ENCODE data around the gene C17orf78. TPM values are rescaled to one million over a fixed set of nuclear protein-coding genes. Genes with fewer than 3 reads are reported as not detected.
"Not testable (repeated sequence)": the region's sequence is repeated elsewhere in the genome, so short reads cannot be mapped to it uniquely, and the experiment has no call there.

The C17orf78 gene
- total and polyA plus RNA-seq, 9 donors = 0.16 to 0.88 (median 0.29) TPM; not detected in 6

DNA sequence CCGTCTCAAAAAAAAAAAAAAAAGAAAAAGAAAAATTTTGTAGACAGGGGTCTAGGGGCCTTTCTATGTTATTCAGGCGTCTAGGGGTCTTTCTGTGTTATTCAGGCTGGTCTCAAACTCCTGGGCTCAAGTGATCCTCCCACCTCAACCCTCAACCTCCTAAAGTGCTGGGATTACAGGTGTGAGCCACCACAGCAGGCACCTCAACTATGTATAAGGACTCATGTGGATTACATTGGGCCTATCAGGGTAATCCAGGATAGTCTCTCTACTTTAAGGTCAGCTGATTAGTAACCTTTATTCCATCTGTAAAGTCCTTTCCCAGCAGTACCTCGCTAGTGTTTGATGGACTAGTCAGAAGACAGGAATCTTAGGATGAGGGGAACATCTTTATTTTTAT is 53.3 kb downstream of the C17orf78 start:
- WGBS (ENCODE audit: insufficient coverage) = no CpG with 5 or more reads among the region's 3 CpGs
- no peak overlapping the region for H3K27ac ChIP-seq (ENCODE audit: low read length)
- H3K9me3 ChIP-seq (replicated peaks; ENCODE audit: control insufficient read depth, low read depth, low read length) = no peaks in the 10 kb centered on the region
- DNase-seq = no peak
- no peaks in the 10 kb centered on the region for H3K4me1 ChIP-seq (ENCODE audit: control insufficient read depth, insufficient read depth, low read length)
- no peak overlapping the region for H3K4me3 ChIP-seq (ENCODE audit: low read length)
- no peaks in the 10 kb centered on the region for H3K27me3 ChIP-seq (ENCODE audit: control insufficient read depth, insufficient read depth, low read length)
- H3K36me3 ChIP-seq (ENCODE audit: control insufficient read depth, insufficient read depth, low read length) = peaks cover 33% of the 10 kb centered on the region

DNA sequence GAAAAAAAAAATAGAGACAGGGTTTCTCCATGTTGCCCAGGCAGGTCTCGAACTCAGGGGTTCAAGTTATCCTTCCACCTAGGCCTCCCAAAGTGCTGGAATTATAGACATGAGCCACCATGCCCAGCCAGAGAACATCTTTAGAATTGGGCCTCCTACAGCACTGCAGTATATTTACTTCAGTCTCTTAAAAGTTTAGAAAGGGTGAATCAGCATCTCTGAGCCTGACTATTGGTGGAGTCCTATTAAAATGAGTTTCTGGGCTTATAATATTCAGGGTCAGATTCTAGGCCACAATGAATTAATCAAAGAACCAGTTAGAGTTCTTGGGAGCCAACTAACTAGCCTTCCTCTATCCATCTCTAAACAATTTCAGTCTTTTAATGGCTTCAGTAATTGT is 53.7 kb downstream of the C17orf78 start:
- Histone ChIP-seq H3K36me3 (ENCODE audit: control insufficient read depth, insufficient read depth, low read length) (peaks cover 30% of the 10 kb centered on the region), H3K4me1 (ENCODE audit: control insufficient read depth, insufficient read depth, low read length) (no peaks in the 10 kb centered on the region), H3K27me3 (ENCODE audit: control insufficient read depth, insufficient read depth, low read length) (no peaks in the 10 kb centered on the region), H3K27ac (ENCODE audit: low read length) (no peak overlapping the region), H3K4me3 (ENCODE audit: low read length) (no peak overlapping the region), H3K9me3 (replicated peaks; ENCODE audit: control insufficient read depth, low read depth, low read length) (no peaks in the 10 kb centered on the region)
- DNase-seq = no peak
- no CpG with 5 or more reads among the region's 1 CpG for WGBS (ENCODE audit: insufficient coverage)

DNA sequence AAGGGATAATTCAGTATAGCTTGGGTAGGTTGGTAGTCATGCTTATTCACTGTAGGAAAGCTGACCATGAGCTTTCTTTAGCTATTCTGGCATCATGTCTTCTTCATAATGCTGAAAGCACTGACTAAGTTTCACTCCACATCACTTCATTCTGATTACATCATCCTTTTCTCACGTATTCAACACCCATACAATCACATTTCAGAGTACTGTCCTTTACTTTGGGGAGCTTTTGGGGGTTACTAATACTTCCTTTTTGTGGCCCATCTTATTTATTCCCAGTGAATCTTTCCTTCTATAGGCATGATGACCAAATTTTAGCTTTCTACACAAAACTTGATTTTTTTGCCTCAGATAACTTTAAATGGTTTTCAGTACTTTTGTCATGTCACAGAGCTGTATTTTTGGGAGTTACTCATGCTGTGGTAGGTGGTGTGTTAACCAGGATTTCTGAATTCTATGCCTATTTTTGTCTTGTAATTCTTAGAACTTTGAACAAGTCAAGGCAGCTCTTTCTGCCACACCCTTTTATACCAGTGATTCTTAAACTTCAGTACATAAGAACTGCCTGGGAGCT is 54.4 kb downstream of the C17orf78 start:
- no peak overlapping the region for H3K27ac ChIP-seq (ENCODE audit: low read length)
- WGBS (ENCODE audit: insufficient coverage) = no CpG with 5 or more reads among the region's 1 CpG
- peaks cover 23% of the 10 kb centered on the region for H3K36me3 ChIP-seq (ENCODE audit: control insufficient read depth, insufficient read depth, low read length)
- DNase-seq = no peak
- H3K27me3 ChIP-seq (ENCODE audit: control insufficient read depth, insufficient read depth, low read length) = no peaks in the 10 kb centered on the region
- no peaks in the 10 kb centered on the region for H3K4me1 ChIP-seq (ENCODE audit: control insufficient read depth, insufficient read depth, low read length)
- no peaks in the 10 kb centered on the region for H3K9me3 ChIP-seq (replicated peaks; ENCODE audit: control insufficient read depth, low read depth, low read length)
- no peak overlapping the region for H3K4me3 ChIP-seq (ENCODE audit: low read length)

DNA sequence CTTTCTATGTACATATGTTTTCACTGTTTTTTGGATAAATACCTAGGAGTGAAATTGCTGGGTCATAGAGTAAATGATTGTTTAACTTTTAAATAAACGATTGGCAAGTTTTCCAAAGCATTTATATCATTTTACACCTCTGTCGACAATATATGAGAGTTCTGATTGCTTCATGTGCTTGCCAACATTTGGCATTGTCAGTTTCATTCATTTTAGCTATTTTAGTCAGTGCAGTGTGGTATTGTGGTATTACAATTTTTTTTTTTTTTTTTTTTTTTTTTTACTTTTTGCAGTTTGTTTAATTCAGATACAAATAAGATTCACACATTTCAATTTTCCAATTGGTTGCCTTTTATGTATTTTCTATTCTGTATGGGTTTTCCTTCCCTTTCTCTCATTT is 56.9 kb downstream of the C17orf78 start:
- Histone ChIP-seq H3K27me3 (ENCODE audit: control insufficient read depth, insufficient read depth, low read length) (no peaks in the 10 kb centered on the region), H3K9me3 (replicated peaks; ENCODE audit: control insufficient read depth, low read depth, low read length) (no peaks in the 10 kb centered on the region), H3K4me1 (ENCODE audit: control insufficient read depth, insufficient read depth, low read length) (no peaks in the 10 kb centered on the region), H3K27ac (ENCODE audit: low read length) (no peak overlapping the region), H3K4me3 (ENCODE audit: low read length) (no peak overlapping the region), H3K36me3 (ENCODE audit: control insufficient read depth, insufficient read depth, low read length) (peaks cover 14% of the 10 kb centered on the region)
- no peak for DNase-seq
- no CpG with 5 or more reads among the region's 2 CpGs for WGBS (ENCODE audit: insufficient coverage)

DNA sequence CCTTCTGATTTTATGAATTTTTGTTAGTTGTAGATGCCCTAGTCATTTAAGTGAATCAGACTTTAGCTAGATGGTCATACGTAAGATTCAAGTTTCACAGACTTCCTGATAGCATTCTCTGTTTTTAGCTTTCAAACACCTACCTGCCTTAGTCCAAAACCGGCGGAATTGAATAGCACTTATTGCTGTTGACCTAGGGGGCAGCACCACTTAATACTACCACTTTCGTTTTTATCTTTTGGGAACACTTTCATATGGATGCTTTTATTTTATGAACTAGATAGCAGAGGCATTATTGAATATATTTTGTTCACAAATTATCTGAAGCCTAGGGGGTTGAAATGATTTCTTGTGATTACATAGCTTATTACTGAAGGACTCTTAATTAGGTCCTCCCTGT is 62.4 kb downstream of the C17orf78 start:
- Histone ChIP-seq H3K27me3 (ENCODE audit: control insufficient read depth, insufficient read depth, low read length) (no peaks in the 10 kb centered on the region), H3K4me1 (ENCODE audit: control insufficient read depth, insufficient read depth, low read length) (no peaks in the 10 kb centered on the region), H3K9me3 (replicated peaks; ENCODE audit: control insufficient read depth, low read depth, low read length) (no peaks in the 10 kb centered on the region), H3K27ac (ENCODE audit: low read length) (no peak overlapping the region), H3K36me3 (ENCODE audit: control insufficient read depth, insufficient read depth, low read length) (peaks cover 35% of the 10 kb centered on the region), H3K4me3 (ENCODE audit: low read length) (no peak overlapping the region)
- WGBS (ENCODE audit: insufficient coverage) = no CpG with 5 or more reads among the region's 4 CpGs
- DNase-seq = no peak

DNA sequence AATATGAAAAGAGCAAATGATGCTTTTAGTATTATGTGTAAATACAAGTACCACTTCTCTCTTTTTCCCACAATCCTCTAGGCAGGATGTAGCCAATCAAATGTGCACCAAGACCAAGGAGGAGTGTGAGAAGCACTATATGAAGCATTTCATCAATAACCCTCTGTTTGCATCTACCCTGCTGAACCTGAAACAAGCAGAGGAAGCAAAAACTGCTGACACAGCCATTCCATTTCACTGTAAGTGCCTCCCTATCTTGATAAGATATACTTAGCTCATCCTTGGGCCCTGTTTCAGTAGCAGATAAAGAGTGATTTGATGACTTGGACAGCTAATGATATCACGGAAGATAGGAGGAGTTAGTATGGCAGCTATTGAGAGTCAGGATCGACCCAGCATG is 64.6 kb downstream of the C17orf78 start:
- WGBS (ENCODE audit: insufficient coverage) = 100% methylated on average over 2 of the region's 2 CpGs
- no peak for DNase-seq
- H3K9me3 ChIP-seq (replicated peaks; ENCODE audit: control insufficient read depth, low read depth, low read length) = no peaks in the 10 kb centered on the region
- H3K36me3 ChIP-seq (ENCODE audit: control insufficient read depth, insufficient read depth, low read length) = peaks cover 39% of the 10 kb centered on the region
- no peaks in the 10 kb centered on the region for H3K27me3 ChIP-seq (ENCODE audit: control insufficient read depth, insufficient read depth, low read length)
- H3K4me3 ChIP-seq (ENCODE audit: low read length) = no peak overlapping the region
- H3K4me1 ChIP-seq (ENCODE audit: control insufficient read depth, insufficient read depth, low read length) = no peaks in the 10 kb centered on the region
- H3K27ac ChIP-seq (ENCODE audit: low read length) = no peak overlapping the region

DNA sequence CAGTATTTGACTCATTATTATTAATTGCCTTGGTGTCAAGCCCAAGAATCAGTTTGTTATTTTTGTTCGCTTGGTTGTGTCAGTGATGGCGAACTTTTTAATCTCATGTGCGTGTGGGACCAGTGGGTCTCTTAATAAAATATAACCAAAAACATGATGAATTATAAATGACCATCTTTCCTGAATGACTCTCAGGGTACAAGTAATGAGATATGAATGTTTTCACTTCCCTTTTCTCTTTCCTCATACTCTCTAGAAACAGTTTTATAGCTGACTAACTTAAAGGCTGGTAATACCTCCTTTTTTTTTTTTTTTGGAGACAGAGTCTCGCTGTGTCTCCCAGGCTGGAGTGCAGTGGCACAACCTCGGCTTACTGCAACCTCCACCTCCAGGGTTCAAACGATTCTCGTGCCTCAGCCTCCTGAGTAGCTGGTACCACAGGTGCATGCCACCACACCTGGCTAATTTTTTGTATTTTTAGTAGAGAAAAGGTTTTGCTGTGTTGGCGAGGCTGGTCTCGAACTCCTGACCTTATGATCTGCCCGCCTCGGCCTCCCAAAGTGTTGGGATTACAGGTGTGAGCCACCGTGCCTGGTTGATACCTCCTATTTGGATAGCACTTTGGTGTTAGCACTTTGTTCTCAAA is 65.7 kb downstream of the C17orf78 start:
- not testable (repeated sequence) for H3K27me3 ChIP-seq (ENCODE audit: control insufficient read depth, insufficient read depth, low read length); H3K27ac ChIP-seq (ENCODE audit: low read length); H3K4me1 ChIP-seq (ENCODE audit: control insufficient read depth, insufficient read depth, low read length); H3K9me3 ChIP-seq (replicated peaks; ENCODE audit: control insufficient read depth, low read depth, low read length); DNase-seq; H3K4me3 ChIP-seq (ENCODE audit: low read length)
- peaks cover 39% of the 10 kb centered on the region for H3K36me3 ChIP-seq (ENCODE audit: control insufficient read depth, insufficient read depth, low read length)
- 100% methylated on average over 5 of the region's 12 CpGs for WGBS (ENCODE audit: insufficient coverage)

Other genes with a start within 250 kb of the C17orf78 start
- 26.8 TPM for gene ACACA, start 30.9 kb downstream of the C17orf78 start, total RNA-seq
- gene ACACA, start 30.9 kb downstream of the C17orf78 start, polyA plus RNA-seq (ENCODE audit: insufficient read depth in 1 of 8, insufficient read length in 8 of 8, low replicate concordance in 1 of 8) = 10 to 100 TPM; 18.1 to 38.0 (median 23.9) TPM
- gene TADA2A, start 30.9 kb downstream of the C17orf78 start, total RNA-seq = 20.4 TPM
- gene TADA2A, start 30.9 kb downstream of the C17orf78 start, polyA plus RNA-seq (ENCODE audit: insufficient read depth in 1 of 8, insufficient read length in 8 of 8, low replicate concordance in 1 of 8) = 10 to 100 TPM; 16.2 to 20.7 (median 18.8) TPM
- gene DUSP14, start 113.9 kb downstream of the C17orf78 start, total RNA-seq = 13.3 TPM
- gene DUSP14, start 113.9 kb downstream of the C17orf78 start, polyA plus RNA-seq (ENCODE audit: insufficient read depth in 1 of 8, insufficient read length in 8 of 8, low replicate concordance in 1 of 8) = 10 to 100 TPM; 10.4 to 14.1 (median 12.8) TPM
- 14.5 TPM for gene SYNRG, start 233.4 kb downstream of the C17orf78 start, total RNA-seq
- gene SYNRG, start 233.4 kb downstream of the C17orf78 start, polyA plus RNA-seq (ENCODE audit: insufficient read depth in 1 of 8, insufficient read length in 8 of 8, low replicate concordance in 1 of 8) = 10 to 100 TPM; 16.3 to 27.2 (median 23.0) TPM